Hindlimb muscle (tissue), 1 donor: ENCODE results near the gene FAM107B. TPM values are rescaled to one million over a fixed set of nuclear protein-coding genes. Genes with fewer than 3 reads are reported as not detected.
A peak's percentile ranks its signal among the peaks of the same experiment; 100 is the strongest.
"Not testable (repeated sequence)": the region's sequence is repeated elsewhere in the genome, so short reads cannot be mapped to it uniquely, and the experiment has no call there.

Experiments
- DNase-seq: peaks from one replicate; pipeline ENCODE4 v3.0.0-alpha.2; 2013
- polyA plus RNA-seq: library from polyadenylated mRNA; unstranded; fragments of 120-200 nt; gene quantifications from one replicate; pipeline ENCODE4 v1.2.1, GENCODE V29; 2013; ENCODE audit not compliant: insufficient read length

Gene FAM107B
- polyA plus RNA-seq, 1 donor = 20.3 TPM

DNA sequence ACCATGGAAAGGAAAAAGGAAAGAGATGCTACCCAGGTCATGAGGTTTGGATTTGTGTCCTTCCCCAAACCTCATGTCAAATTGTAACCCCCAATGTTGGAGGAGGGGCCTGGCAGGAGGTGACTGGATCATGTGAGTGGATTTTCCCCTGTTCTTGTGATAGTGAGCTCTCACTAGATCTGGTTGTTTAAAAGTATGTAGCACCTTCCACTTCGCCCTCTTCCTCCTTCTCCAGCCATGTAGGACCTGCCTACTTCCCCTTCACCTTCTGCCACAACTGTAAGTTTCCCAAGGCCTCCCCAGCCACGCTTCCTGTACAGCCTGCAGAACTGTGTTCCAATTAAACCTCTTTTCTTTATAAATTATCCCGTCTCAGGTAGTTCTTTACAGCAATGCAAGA, 113.9 kb downstream of the FAM107B start:
- DNase-seq = no peak

DNA sequence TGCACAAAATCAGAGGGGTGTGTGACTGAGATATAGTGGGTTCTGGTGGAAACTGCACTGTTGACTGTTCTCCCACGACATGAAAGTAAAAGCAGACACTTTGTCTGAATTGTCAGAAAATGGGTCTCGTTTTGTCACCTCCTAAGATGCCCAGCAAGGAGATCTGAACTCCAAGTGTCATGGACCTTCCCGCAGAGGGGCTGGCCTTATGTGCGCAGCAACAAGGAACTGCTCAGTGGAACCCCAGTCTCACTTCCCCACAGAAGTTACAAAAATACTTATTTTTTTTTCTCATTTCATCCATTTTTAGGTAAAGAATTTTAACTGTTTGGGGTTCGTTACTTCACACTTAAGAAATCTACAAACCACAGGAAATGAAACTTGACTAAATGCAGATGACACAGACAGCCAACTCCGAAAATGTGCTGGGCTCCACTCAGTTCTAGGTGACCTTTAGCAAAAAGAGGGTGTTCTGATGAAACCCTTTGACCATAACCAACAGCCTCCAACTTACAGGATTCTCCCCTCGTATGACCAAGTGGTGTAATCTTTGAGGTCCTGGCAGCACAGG, 115.0 kb downstream of the FAM107B start:
- DNase-seq = no peak

DNA sequence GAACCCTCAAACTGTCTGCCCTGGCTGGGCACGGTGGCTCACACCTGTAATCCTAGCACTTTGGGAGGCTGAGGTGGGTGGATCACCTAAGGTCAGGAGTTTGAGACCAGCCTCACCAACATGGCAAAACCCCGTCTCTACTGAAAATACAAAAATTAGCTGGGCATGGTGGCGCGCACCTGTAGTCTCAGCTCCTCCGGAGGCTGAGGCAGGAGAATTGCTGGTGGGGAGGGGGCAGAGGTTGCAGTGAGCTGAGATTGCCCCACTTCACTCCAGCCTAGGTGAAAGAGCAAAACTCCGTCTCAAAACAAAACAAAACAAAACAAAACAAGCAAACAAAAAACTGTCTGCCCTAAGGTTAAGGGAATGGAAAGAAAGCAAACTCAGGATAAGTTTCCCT, 115.6 kb downstream of the FAM107B start:
- not testable (repeated sequence) for DNase-seq

DNA sequence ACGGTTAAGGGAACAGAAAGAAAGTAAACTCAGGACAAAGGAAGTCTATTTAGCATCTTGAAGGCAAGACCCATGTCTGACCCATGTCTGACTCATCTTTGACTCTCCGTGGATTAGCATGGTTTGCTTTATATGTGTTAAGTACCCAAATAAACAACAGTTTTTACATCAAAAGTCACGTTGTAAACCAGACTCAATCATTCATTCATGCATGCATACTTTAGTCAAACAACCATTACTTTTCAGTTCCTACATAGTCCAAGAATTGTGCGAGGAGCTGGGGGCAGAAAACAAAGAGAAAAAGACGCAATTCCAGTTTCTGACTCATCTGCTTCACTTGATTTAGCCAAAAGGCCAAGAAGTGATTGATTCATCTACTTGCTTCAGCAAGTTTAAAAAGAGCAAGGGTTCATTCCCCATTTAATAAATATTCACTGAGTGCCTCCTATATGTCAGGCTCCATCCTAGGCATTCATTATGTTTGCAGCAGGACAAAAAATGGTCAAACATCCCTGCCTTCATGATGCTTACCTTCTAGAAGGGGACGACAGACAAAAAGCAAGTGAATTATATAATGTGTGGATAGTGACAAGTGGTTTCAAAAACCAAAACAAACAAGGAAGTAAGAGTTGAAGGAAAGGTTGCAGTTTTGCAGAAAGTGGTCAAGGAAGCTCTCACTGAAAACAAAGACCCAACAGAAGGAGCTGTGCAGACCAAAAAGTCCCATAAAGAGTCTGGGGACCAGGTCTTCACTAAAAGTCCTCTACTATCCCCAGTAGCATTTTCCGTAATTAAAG, 116.2 kb downstream of the FAM107B start:
- no peak for DNase-seq

DNA sequence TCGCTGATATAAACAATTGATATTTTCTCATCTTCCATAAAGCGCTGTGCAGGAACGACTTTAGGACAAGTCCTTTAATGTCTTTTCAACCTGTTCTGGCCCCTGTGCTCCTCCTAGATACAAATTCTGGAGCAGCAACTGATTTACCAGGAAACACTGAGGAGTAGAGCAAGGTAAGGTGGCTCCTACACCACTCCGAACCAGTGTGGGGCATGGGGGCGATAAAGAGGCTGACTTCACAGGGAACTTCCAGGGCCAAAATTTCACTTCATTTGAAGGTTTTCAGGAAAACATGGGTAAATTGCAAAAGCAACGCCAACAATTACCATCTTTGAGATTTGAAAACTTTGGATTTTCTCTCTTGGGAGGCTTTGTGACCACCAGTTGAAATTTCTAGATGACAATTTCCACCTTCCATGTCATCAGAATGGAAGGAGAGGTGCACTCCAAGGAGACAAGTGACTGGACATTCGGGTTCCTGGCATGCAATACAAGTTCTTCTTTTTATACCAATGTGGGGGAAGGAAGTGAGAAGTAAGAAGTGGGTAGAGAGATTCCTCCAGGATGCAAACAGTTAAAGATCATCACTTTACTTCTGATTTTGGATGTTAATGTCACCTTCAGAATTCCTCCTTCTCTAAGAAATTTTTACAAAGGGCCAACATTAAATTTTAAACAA, 118.5 kb downstream of the FAM107B start:
- no peak for DNase-seq

- no peak for DNase-seq
Measured at GRCh38 chr10:14654821-14655382, 119.8 kb downstream of the FAM107B start.

GRCh38 chr10:14653271-14654161, 121.2 kb downstream of the FAM107B start:
- no peak for DNase-seq

- DNase-seq = no peak
Measured at GRCh38 chr10:14652816-14653215, 121.9 kb downstream of the FAM107B start.

- DNase-seq = no peak
Measured at GRCh38 chr10:14652067-14652466, 122.6 kb downstream of the FAM107B start.

DNA sequence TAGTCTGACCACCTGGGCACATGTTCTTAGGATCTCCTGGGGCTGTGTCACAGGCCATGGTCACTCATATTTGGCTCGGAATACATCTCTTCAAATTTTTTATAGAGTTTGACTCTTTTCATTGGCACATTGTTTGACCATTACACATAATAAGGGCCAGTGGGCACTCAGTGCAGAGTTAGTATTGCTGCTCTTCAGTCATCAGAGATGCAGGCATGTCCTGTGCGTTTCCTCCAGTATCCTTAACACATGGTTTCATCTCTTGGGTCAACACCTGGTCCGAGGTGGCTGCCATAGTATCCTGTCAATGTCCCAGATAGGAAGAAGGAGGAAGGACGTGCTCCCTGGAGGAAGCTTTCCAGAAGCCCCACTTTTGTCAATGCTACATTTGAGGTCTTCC, 125.0 kb downstream of the FAM107B start:
- no peak for DNase-seq

- DNase-seq = no peak
Measured at GRCh38 chr10:14648946-14649345, 125.8 kb downstream of the FAM107B start.

DNA sequence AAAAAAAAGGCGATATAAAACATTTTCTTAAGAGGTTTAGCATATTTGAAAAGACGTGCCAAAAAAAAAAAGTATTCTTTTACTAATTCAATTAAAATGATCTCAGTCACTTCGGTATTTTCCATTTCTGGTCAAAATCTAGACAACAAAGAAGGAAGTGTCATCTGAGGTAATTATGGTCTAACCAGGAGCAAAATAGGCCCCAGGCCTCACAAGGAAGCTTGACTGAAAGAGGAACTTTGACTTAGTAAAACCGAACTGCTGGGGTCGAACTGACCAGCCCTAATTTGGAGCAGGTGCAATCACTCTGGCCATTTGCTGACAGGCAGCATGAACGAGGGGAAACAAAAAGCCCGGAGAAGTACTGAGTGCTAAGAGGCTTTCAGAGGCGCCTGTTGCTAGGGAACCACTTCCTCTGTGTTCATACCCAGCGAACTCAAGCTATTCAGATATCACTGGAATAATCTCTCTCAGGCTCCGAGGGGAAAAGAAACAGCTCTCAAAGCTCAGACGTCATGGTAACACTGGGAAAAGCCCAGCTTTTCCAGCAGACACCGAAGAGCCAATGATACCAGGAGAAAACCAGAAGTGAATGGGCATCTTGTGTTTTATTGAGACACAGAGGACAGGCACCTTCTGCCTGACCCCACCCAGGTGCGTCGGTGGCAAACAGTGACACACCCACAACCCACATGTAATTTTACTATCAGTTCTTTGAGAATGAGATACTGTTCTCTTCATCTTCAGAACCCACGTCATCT, 126.5 kb downstream of the FAM107B start:
- peak; percentile 71 for DNase-seq

- no peak for DNase-seq
Measured at GRCh38 chr10:14645239-14645960, 129.3 kb downstream of the FAM107B start.

- DNase-seq = no peak
Measured at GRCh38 chr10:14639637-14640036, 135.1 kb downstream of the FAM107B start.

DNA sequence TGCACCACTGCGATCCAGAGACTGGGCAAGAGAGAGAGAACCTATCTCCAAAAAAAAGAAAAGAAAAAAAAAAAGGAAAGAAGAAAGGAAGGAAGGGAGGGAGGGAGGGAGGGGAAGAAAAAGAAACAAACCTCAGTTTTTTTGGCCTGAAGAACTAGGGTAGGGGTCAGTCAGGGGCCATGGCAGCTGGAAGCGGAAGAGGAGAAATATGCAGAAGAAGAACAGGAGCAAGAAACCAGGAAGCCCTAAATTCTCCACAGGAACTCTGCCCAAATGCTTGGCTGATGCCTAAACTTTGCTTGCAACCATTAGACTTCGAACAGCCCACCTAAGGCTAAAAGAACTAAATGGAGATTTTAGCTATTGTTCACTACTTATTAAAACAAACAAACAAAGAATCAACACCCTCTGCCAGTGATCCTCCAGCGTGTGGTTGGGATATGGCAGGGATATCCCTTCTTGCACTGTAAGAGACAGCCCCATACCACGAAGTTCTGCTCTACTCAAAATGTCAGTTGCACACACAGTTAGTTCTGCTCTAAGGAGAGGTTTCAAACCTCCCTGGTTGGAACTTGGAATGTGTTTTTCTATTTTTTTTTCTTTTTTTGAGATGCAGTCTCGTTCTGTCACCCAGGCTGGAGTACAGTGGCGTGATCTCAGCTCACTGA, 139.5 kb downstream of the FAM107B start:
- DNase-seq = no peak

DNA sequence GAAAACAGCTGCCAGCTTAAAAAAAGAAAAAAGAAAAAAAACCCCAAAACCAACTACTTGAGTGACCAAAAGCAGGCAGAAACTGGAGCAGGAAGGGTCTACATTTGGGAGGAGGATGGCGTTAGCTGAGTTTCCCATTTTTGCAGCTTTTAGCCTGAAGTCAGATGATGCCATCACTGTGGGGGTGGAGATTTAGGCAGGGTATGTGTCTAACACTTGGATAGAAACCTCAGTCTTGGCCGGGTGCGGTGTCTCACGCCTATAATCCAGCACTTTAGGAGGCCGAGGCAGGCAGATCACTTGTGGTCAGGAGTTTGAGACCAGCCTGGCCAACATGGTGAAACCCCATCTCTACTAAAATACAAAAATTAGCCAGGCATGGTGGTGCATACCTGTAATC, 140.1 kb downstream of the FAM107B start:
- DNase-seq = not testable (repeated sequence)

- DNase-seq = no peak
Measured at GRCh38 chr10:14625765-14626525, 148.8 kb downstream of the FAM107B start.

GRCh38 chr10:14625192-14625631, 149.5 kb downstream of the FAM107B start:
- no peak for DNase-seq

- DNase-seq = no peak
Measured at GRCh38 chr10:14624600-14624999, 150.1 kb downstream of the FAM107B start.
